COLO829 (cell line): ENCODE data around the gene TTLL9.

Experiments used
- DNase-seq: peaks from one replicate; pipeline ENCODE4 v3.0.0; 2012; ENCODE audit warnings: low spot score

TTLL9 gene

DNA sequence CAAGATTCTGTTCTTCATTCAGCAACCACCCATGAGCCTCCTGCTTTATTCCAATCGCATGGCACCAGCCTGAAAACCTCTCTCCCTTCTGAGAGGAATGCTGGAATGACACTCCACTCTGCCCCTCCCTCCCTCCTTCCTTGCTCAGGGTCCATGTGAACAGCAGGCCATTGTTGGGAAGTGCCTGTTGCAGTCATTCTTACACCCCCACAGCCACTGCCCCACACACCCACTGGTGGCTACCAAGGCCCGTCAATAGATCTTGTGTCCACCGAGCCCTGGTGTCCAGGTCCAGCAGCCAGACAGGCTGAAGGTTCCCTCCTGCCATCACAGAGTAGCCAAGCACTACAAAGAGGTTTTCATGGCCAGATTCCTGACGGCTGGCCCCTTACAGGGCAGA, 74.9 kb downstream of the TTLL9 start:
- no peak for DNase-seq

DNA sequence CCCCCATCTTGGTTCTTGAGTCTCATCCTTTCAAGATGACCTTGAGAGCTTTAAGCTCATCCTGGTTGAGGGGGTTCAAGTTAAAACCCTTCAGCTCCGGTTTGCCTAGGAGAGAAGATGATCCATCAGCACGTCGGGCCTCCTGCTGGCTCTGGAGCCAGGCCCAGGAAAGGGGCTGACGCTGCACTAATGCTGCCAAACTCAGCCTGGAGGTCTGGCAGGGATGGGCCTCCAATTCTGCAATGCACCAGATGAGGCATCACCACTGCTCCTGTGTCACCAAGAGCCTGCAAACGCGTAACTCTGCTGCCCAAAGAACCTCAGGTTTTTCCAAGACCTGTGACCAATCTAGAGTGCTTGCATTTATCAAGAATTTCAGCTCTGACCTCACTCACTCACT, 75.4 kb downstream of the TTLL9 start:
- DNase-seq = no peak

DNA sequence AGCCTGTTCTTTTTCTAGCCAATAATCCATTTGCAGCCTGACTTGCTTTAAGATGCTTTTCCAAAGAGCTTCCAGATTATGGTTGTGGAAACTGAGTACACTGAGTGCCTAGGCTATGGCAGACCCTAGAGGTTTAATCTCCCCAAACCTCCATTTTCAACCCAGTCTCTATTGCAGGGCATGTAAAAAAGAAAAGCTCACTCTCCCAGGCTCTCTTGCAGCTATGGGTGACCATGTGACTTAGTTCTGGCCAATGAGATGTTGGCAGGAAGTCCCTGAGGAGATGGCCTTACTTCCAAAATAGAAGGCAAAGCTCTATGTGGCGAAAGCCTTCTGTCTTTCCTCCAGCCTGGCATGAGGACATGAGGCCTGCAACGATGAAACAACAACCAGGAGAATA, 77.6 kb downstream of the TTLL9 start:
- no peak for DNase-seq

DNA sequence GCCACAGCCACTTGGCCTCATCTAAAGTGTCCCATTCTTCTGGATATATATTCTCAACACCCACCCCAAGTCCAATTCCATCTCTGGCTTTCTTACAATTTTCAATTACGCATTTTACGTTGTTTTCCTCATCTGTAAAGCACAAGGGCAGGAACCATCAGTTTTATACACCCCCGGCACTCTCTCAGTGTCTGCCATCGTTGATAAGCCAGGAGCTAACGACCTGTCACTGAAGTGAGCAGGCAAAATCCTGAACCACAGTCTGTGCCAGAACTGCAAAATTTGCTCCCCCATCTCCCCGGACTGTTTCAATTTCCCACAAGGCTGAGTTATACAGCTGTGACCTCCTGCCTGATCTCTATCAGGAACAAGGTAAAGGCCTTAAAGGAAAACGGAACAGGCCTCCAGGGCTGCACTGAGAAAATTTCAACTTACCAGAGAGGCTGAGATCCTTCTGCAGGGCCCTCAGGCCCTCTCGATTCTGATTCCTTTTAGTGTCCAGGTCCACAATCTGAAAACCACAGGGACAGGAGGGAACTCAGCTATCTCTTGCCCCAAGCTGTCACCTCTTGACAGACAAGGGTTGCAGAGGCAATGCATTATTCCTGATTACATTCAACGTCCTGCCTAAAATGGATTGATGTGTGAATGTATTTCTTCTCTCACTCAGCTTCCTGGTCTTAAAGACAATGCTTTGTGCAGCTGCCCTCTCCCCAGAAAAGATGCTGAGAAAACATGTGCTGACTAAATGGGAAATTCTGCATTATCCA, 79.6 kb downstream of the TTLL9 start:
- no peak for DNase-seq

DNA sequence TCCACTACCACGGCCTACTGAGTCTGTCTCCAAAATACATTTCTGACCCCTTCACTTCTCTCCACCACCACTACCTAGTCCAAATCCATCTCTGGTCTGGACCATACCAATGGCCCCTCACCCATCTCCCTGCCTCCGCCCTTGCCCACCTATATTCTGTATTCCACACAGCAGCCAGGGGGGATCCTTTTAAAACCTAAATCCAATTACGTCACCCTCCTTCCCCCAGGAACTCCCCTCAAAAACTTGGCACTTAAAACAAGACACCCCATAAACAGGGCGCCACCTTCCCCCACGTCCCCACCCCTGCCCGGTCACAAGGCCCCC, 80.7 kb downstream of the TTLL9 start:
- DNase-seq = no peak

DNA sequence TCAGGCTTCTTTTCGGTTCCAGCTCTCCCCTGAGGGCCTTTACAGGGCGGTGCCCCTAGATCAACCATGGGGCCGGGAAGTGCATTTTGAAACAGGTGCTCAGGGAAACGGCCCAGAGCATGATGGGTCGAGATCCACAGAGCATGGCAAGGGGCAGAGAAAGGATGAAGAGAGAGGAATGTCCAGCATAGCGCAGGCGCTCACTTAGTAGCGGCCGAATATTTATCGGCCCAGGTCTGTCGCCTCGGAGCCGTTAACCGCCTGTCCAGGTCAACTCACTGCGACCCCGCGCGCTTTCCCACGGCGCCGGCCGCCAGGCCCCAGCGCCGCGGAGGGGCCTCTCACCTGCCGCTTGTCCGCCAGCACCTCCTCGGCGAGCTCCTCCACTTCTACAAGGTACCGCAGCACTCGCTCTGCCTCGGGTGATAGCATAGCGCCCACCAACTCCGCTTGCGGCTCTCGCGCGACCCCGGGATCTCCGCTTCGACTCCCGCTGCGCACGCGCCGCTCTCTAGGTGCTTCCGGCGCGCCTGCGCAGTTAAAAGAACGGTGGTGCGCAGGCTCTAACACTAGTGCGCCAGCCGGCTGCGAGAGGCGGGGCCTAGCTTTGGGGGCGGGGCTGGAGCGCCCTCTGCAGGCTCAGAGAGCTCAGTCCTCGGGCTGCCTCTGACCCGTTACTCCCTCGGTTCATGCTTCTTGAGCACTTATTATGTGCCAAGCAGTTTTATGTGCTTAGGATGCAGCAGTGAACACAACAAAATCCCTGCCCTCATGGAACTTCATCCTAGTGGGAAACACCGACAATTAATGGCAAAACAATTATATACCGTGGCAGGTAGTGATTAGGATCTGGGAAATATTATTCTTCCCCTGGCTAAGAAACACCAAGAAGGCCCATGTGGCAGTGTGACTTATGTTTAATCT, 81.4 kb downstream of the TTLL9 start, which contains the start of gene PDRG1:
TSS of gene PDRG1 (minus strand) at position 517 of the 924 bp plus-strand sequence. CDS start at position 432, 85 bp downstream.
- DNase-seq = peak; percentile 95

DNA sequence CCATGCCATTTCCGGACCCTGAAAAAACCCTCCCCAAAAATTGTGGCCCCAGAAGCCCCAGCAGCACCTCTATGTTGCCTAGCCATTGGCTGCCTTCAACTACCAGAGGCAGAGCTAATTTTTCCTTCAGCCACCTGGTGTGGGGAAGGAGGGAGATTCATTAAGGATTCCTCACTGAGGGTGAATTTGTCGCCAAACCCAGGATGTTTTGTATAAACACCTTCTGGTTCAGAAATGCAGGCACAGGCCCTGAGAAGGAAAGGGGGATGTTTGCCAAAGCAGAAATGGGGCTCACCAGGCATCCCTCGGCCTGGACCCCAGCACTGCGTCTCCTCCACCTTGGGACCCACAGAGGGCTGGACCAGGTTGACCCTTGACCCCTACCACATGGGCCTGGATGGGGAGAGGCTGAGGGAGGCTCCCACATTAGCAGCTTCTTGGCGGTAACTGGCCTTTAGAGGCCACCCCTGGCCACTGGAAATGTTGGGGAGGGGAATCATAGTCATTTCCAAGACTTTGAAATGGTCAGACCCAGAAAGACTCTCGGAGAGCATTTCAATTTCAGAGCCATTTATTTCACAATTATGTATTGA, 83.2 kb downstream of the TTLL9 start:
- DNase-seq = no peak

DNA sequence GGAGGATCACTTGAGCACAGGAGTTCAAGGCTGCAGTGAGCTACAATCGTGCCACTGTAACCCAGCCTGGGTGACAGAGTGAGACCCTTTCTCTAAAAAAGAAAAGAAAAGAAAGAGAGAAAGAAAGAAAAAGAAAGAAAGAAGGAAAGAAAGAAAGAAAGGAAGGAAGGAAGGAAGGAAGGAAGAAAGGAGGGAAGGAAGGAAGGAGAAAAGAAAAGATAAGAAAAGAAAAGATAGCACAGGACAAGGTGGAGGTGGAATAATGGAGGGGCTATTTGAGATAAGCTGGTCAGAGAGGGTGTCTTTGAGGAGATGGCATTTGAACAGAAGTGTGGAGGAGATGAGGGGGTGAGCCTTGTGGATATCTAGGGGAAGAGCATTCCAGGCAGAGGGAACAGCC, 84.1 kb downstream of the TTLL9 start:
- no peak for DNase-seq

DNA sequence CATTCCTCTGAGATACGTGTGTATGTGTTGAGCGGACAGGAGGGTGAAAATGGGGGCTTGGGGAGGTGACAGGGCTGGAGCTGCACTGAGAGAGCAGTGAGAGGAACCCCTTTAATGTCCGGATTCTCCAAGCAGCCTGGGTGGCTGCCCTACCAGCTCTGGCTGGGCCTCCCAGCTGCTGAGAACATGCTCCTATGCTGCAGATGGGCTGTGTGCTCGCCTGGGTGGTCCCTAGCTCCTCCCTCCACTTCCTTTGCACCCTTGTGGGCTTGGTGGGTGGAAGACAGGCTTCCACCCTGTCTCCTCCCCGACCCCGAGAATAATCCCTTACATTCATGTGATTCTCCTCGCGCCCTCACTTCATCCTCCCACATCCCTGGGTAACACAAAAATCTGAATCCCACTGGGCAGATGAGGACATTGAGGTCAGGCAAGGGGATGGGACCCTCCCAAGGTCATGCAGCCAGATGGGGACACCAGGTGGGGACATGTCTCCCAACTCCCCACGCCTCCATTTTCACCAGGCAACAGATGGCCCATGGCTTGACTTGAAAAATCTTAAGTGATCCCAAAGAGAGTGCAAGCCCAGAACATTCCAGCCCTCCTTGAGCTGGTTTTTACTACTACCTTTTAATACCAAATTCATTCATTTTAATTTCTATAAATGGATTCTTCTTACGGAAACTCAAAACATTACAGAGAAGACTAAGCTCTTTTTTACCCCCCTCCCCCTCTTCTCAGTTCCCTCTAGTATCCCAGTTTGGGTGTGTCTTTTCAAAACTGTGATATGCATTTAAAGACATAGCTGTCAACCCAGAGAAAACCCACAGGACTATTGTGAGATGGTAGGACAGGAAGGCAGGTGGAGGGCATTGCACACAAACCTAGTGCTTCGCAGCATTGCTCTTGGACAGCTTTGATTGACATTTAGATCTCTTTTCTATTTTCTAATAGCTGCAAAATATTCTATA, 86.4 kb downstream of the TTLL9 start:
- DNase-seq = no peak

DNA sequence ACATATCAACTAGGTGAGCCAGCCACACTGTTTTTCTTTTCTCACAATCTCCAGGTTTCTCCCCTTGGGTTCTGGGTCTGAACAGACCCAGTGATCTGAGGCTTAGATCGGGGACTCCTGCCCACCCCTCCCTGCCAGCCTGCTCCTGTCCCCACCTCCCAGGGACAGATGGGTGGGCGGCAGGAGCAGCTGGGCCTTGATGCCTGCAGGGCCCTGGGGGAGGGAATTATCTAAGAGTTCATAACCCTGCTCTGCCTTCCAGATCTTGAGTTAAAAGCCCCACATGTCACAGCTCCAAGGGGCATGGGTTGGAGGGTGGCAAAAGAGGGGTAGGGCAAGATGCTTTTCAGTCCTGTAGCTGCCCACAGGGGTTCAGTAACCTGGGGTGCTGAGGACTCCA, 92.3 kb downstream of the TTLL9 start:
- no peak for DNase-seq

DNA sequence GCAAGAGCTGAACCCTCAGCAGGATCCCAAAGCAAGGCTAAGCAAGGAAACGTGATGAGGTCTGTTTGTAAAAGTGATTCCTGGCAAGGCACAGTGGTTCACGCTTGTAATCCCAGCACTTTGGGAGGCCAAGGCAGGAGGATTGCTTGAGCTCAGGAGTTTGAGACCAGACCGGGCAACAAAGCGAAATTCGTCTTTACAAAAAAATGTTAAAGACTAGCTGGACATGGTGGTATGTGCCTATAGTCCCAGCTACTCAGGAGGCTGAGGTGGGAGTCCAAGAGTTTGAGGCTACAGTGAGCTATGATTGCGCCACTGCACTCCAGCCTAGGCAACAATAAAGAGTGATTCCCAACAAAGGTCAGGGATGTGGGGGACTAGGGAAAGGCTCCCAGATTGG, 93.5 kb downstream of the TTLL9 start:
- DNase-seq = no peak

DNA sequence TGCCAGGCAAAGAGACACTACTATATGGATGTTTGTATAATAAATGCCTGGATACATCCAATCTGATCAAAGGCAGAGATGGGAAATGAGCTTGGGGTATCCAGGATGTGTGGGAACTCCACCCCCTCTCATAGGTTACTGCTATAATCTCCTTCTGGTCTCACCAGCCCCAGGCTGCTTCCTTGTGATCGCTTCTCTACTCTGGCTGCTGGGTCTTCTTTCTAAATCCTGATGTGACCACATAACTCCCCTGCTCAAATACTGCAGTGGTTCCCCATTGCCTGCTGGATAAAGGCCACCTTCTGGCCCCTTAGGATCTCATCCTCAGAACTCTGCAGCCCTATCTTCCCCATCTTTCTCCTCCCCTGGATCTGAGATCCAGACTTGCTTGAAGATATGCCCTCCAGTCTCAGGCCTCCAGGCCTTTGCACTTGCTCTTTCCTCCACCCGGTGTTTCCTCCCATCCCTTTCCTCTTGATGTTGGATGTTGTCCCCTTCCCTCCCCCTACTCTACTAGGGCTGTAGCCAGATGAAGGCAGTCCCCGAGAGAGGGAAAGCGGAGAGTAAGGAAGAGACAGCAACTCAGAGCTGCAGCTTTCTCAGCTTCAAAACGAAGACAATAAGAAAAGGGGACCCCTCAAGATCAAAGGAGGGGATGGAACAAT, 96.7 kb downstream of the TTLL9 start:
- DNase-seq = no peak

DNA sequence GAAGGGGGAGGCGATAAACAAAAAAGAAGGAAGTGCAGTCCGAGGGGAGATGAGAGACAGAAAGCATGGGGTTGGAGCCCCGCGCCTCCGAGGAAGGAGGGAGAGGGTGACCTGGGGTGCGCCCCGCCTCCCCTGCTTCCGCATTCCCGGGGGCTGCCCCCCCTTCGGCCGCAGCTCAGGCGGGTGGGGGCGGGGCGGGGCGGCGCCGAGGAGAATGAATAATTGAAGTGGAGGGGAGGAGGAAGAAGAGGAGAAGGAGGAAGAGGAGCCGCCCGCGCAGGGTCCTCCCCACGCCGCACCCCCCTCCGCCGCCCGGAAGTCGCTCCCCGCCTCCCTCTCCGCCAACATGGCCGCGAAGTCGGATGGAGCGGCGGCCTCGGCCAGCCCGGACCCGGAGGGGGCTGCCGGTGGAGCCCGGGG, 97.4 kb downstream of the TTLL9 start, which contains the start of gene XKR7:
TSS of gene XKR7 (plus strand) at position 322 of the 420 bp plus-strand sequence. CDS start at position 347, 25 bp downstream.
- DNase-seq = no peak

DNA sequence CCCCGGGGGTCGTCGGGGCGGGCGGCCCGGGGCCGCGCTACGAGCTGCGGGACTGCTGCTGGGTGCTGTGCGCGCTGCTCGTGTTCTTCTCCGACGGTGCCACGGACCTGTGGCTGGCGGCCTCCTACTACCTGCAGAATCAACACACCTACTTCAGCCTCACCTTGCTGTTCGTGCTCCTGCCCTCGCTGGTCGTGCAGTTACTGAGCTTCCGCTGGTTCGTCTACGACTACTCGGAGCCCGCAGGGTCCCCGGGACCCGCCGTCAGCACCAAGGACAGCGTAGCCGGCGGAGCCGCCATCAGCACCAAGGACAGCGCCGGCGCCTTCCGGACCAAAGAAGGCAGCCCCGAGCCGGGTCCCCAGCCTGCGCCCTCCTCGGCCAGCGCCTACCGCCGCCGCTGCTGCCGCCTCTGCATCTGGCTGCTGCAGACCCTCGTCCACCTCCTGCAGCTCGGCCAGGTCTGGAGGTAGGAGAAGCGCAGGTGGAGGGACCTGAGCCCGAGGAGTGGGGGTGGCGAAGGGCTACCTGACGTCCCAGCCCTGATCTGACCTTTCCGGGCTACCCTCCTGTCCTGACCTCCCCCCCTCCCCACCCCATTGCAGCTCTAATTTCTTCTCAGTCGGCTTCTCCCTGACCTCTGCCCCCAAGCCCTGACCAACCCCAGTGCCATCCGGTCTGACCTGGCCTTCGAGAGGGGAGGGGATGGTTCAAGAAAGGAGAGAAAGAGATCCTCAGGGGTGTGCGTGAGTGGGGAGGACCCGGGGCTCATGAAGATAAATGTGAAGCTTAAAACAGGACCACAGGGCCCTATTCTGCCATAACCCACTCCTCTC, 98.1 kb downstream of the TTLL9 start:
- peak; percentile 94 for DNase-seq

DNA sequence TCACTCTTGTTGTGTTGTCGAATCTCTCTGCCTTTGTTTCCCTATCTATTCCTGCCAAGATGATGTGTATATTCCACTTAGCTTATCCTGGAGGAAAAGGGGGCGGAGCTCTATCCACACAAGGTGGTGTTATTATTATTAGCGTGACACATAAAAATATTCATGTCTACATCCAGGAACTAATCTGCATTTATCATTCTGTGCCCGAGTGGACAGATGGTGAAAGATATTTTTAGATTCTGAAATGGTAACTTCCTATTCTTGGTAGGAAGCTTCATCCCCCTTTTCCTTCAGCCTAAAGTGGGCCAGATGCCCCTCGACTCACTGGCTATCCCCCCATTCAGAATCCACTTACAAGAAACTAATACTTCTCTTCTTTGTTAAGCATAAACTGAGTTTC, 99.6 kb downstream of the TTLL9 start:
- no peak for DNase-seq

DNA sequence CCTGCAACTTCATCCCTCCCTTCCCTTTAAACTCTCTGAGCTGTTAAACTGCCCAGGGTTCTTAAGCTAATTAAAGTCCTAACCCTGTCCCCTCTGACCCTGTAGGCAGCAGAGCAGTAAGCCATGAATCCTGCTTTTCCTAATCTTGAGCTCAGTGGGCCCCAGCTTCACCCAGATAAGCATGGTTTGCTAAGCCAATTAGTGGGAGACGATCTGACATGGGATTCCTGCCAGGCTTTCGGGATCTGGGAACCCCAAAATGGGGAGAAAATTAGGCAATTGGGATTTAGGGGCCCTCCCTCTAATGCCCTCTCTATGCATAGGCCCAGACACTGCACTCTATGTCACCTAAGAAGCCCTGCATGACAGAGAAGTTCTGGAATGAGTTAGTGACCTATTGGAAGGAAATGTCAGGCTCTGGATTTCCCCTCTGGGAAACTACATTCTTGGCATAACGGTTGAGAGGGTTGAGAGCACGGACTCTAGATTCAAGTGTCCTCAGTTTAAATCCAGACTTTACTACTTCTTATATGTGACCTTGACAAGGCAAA, 102.1 kb downstream of the TTLL9 start:
- no peak for DNase-seq

DNA sequence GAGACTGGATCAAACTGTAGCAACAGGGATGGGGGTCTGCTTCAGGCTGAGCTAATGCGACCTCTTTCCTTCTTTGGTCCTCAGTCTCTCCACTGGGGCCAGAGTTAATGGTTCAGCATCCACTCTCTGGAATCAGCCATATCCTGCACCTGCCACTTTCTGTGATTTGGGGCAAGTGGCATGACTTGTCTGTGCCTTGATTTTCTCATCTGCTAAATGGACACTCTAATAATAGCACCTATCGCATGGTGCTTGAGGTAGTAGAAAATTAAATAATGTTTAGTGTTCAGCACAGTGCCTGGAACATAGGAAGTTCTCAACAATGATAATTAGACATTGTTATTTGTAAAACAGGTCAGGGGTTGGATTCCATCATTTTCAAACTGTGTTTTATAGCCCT, 103.9 kb downstream of the TTLL9 start:
- DNase-seq = no peak

DNA sequence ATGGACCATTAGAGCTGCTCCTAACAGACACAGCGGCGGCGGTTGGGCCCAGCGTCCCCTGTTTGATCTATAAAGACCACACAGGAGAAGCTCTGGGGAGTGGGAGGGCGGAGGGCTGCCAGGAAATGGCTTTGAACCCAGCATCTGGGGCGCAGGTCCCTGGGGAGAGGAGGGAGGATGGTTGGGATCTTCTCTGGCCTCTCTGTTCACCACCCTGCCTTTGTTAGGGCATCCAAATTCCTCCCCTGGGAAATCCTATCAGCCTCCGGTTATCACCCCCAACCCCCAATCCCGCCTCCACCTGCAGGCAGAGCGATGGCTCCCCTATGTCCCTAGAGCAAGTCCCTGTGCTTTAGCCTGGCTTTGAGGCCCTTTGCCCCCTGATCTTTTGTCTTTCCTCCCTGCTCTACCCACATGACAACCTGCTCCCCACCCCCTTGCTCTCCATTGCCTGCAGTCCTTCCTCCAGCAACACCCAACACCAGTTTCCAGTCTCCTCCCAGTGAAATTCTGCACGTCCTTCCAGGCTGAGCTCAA, 104.6 kb downstream of the TTLL9 start:
- no peak for DNase-seq

DNA sequence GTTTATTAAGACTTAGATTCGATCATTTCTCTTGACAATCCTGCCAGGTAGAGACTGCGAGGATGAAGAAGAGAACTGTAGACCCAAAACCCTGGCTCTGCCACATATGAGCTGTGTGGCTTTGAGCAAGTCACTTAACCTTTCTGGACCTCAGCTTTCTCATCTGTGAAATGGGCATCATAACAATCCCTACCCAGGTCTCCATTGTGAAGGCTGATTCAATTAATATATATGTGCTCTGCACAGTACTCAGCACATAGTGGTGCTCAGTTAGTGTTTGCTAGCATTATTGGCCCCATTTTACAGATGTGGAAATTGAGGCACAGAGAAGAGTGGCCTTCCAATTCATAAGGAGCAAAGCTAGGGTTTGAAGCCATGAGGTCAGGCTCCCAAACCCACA, 105.4 kb downstream of the TTLL9 start:
- DNase-seq = no peak

DNA sequence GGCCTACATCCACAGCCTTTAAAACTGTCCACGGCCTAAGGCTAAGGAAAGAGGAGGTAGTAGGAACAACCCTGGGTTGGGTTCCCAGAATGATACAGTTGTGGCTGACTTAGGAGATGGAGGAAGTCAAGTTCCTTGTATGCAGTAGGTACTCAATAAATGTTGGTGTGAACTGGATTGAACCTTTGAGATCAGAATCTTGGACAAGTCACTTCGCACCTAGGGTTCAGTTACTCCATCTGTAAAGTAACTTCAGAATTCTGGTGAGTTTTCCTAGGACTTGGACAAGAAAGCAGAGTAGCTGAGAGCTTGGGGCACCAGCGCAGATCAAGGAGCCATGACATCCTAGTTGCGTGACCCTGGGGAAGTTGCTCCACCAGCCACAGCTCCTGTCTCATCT, 106.6 kb downstream of the TTLL9 start:
- no peak for DNase-seq
